ENCODE measurements around the gene ITGB5. TPM values are rescaled to one million over a fixed set of nuclear protein-coding genes. Genes with fewer than 3 reads are reported as not detected.
A peak's percentile ranks its signal among the peaks of the same experiment; 100 is the strongest.
"Not testable (repeated sequence)": the region's sequence is repeated elsewhere in the genome, so short reads cannot be mapped to it uniquely, and the experiment has no call there.

Gene ITGB5
- total RNA-seq, 1 donor, result 229 TPM

GRCh38 chr3:124797426-124797945 lies 89.7 kb downstream of the ITGB5 start:
- DNase-seq (ENCODE audit: low read depth), result no peak
- no peak overlapping the region for H3K4me3 ChIP-seq (ENCODE audit: low read depth, low read length)
- TF ChIP-seq CTCF (IDR thresholded peaks at IDR 0.05; ENCODE audit: insufficient read depth, low read depth, low read length), result no peak

GRCh38 chr3:124796477-124796876 lies 90.7 kb downstream of the ITGB5 start:
- TF ChIP-seq CTCF (IDR thresholded peaks at IDR 0.05; ENCODE audit: insufficient read depth, low read depth, low read length), result no peak
- no peak for DNase-seq (ENCODE audit: low read depth)
- H3K4me3 ChIP-seq (ENCODE audit: low read depth, low read length), result no peak overlapping the region

GRCh38 chr3:124793054-124793739 lies 94.0 kb downstream of the ITGB5 start:
- TF ChIP-seq CTCF (IDR thresholded peaks at IDR 0.05; ENCODE audit: insufficient read depth, low read depth, low read length), result no peak
- peak; percentile 73 for DNase-seq (ENCODE audit: low read depth)
- H3K4me3 ChIP-seq (ENCODE audit: low read depth, low read length), result no peak overlapping the region

GRCh38 chr3:124792341-124793040 lies 94.7 kb downstream of the ITGB5 start:
- no peak overlapping the region for H3K4me3 ChIP-seq (ENCODE audit: low read depth, low read length)
- no peak for TF ChIP-seq CTCF (IDR thresholded peaks at IDR 0.05; ENCODE audit: insufficient read depth, low read depth, low read length)
- peak; percentile 63 for DNase-seq (ENCODE audit: low read depth)

- DNase-seq (ENCODE audit: low read depth), result peak; percentile 98
- no peak overlapping the region for H3K4me3 ChIP-seq (ENCODE audit: low read depth, low read length)
- TF ChIP-seq CTCF (IDR thresholded peaks at IDR 0.05; ENCODE audit: insufficient read depth, low read depth, low read length), result no peak
Measured at GRCh38 chr3:124791639-124792151, 95.5 kb downstream of the ITGB5 start.

GRCh38 chr3:124791142-124791541 lies 96.0 kb downstream of the ITGB5 start:
- TF ChIP-seq CTCF (IDR thresholded peaks at IDR 0.05; ENCODE audit: insufficient read depth, low read depth, low read length), result no peak
- H3K4me3 ChIP-seq (ENCODE audit: low read depth, low read length), result no peak overlapping the region
- DNase-seq (ENCODE audit: low read depth), result peak; percentile 69

- DNase-seq (ENCODE audit: low read depth); H3K4me3 ChIP-seq (ENCODE audit: low read depth, low read length): not testable (repeated sequence)
Measured at GRCh38 chr3:124789103-124789502, 98.1 kb downstream of the ITGB5 start.
